HG03039 (cell line): ENCODE measurements around the gene DIP2A.
"Not testable (repeated sequence)": the region's sequence is repeated elsewhere in the genome, so short reads cannot be mapped to it uniquely, and the experiment has no call there.

Experiments
- ATAC-seq: cut with Tn5 transposase; IDR thresholded peaks from one replicate; pipeline ENCODE4 v1.9.1; 2021; ENCODE audit warnings: mild to moderate bottlenecking, moderate library complexity; ENCODE audit not compliant: unreplicated experiment

DIP2A gene

DNA sequence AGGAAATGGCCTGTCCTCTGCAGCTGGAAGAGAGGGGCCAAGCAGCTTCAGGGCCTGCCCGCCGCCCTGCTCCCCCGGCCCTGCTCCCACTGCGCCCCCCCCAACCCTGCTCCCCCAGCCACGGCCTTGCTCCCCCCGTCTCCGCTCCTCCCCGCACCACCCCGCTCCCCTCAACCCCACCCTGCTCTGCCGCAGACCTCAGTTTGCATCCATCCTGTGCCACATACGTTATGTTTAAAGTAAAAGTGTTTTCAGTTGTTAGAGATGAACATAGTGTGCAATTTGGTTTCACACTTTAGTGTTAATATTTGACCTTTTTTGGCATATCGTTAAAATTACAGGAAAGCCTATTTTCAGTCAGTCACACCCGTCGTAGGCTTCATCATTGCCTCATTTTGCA lies 34.1 kb upstream of the DIP2A start:
- ATAC-seq, result no peak

DNA sequence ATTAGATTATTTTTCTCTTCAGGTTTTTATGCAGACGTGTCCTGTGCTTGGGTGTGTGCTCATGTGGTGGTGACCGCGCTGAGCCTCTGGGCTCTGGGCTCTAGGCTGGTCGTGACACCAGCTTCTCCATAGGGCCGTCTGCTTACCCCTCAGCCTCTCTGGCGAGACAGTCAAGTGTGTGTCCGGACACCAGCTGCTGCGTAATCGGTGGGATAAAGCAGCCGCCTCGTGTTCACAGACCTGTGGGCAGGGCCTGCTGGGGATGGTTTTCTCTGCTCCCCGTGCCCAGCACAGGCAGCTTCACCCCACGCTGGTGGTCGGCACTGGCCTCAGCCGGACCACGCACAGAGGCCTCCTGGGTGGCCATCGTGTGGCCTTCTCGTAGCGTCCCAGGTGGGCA lies 33.6 kb upstream of the DIP2A start:
- no peak for ATAC-seq

DNA sequence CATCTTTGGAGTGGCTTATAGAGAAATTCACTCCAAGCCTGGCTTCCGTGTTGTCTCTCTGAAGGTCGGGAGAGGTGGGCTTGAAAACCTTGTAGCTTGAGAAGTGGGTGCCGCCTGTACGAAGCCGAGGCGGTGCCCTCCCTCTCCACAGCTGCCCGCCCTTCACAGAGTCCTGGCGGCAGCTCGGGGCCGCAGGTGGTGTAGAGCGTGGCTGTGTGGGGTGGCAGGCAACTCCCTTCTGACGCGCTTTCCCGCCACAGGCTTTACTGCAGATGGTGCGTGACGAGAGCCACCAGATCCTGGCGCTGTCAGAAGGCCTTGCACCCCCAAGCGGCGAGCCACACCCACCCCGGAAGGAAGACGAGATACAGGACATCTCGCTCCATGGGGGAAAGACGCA lies 33.1 kb upstream of the DIP2A start:
- ATAC-seq, result no peak

- ATAC-seq, result no peak
These were observed 32.2 kb upstream of the DIP2A start for GRCh38 chr21:46426313-46427046.

- ATAC-seq, result no peak
These were observed 31.2 kb upstream of the DIP2A start for GRCh38 chr21:46427516-46427915.

- ATAC-seq, result no peak
These were observed 30.4 kb upstream of the DIP2A start for GRCh38 chr21:46428286-46428685.

DNA sequence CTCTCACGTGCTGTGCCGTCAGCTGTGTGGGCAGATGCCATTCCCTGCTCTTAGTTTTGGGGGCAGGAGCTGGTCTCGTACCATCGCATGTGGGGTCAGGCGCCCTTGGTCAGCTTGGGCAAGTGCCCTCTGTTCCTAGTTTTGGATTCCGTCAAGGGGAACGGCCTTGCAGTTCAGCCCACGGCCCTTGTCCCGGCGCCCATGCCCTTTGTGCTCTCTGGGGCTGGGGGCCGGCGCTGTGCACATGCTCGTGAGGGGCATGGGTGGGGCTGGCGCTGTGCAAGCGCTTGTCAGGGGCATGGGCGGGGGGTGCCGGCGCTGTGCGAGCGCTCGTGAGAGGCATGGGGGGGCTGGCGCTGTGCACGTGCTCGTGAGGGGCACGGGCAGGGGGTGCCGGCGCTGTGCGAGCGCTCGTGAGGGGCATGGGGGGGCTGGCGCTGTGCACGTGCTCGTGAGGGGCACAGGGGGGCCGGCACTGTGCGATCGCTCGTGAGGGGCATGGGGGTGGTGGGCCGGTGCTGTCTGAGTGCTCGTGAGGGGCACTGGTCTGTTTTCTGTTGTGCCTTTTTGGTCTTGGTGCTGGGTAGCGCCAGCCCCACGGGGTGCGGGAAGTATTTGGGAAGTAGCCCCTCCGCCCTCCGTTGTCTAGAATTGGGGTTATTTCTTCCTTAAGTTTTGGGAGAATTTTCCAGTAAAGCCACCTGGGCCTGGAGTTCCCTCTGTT lies 29.5 kb upstream of the DIP2A start:
- no peak for ATAC-seq

DNA sequence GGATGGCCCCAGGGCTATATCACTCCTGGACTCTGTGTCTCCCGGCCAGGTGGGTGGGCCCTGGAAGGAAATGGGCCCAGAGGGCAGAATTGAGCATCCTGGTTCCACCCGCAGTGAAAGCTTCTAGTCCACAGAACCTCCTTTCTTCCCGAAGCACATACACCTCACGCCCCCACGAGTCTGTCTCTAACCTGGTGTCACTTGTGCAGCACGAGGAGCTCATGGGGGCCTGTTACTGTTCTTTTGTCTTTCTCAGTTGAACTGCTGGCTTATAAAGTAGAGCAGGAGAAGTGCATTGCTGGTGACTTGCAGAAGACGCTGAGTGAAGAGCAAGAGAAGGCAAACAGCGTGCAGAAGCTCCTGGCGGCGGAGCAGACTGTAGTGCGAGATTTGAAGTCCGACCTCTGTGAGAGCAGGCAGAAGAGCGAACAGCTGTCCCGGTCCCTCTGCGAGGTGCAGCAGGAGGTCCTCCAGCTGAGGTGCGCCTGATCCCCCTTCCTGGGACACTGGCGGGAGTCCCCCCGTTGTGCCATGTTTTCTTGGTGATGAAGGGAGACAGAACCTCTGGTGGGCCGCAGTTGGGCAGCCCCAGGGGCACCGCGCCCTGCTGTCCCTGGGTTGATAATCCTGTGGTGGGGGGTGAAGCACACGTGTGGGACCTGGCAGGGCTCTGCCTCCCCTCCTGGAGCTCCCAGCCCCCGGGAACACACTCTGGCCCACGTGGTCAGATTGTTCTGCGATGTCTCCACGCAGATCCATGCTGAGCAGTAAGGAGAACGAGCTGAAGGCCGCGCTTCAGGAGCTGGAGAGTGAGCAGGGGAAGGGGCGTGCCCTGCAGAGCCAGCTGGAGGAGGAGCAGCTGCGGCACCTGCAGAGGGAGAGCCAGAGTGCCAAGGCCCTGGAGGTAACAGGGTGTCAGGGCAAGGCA lies 28.7 kb upstream of the DIP2A start:
- ATAC-seq, result no peak

- no peak for ATAC-seq
These were observed 27.2 kb upstream of the DIP2A start for GRCh38 chr21:46431448-46431847.

GRCh38 chr21:46431884-46432488 lies 26.7 kb upstream of the DIP2A start:
- ATAC-seq, result no peak

- not testable (repeated sequence) for ATAC-seq
These were observed 25.6 kb upstream of the DIP2A start for GRCh38 chr21:46433116-46433515.

DNA sequence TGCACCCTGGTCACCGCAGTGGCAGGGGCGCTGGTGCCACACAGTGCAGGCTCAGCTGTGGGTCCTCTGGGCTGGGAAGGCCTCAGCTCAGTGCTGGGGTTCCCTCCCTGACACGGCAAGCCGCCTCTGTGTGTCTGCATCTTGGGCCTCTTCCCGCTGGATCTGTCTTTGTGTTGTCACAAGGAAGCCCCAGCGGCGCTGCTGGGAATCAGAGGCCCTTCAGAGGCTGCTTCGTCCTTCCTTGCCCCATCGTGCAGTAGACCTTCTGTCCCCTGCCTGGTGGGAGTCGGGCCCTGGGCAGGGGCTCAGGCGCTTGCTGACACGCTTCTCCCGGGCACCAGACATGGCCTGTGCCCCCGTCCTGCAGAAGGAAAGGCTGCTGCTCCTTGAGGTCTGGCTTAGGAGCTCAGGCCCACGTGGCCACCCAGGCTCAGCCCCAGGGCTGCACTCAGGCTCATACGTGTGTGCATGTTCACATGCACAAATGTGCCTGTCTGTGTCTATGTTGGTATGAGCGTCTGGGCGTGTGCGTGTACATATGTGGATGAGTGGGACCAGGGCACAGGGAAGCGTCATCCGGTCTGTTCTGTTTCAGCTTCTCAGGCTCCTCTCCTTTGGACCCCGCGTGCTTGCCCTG lies 24.3 kb upstream of the DIP2A start:
- ATAC-seq, result no peak

- no peak for ATAC-seq
These were observed 22.9 kb upstream of the DIP2A start for GRCh38 chr21:46435786-46436227.

DNA sequence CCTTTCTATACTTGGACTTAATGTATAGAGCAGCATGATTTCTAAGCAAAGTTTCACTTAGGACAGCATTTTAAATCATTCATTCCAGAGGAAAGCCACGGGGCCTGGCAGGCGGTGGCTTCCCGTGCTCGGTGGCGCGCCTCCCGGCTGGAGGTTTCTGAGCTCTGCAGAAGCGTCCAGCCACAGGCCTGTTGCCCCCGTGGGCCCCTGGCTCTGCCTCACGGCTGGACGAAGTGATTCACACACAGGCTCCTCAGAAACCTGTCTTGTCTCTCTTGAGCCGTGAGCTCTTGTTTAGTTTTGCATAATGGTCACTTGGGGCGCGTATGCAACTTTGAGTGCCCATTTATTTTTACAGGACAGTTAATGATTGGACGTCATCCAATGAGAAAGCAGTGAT lies 22.1 kb upstream of the DIP2A start:
- no peak for ATAC-seq

DNA sequence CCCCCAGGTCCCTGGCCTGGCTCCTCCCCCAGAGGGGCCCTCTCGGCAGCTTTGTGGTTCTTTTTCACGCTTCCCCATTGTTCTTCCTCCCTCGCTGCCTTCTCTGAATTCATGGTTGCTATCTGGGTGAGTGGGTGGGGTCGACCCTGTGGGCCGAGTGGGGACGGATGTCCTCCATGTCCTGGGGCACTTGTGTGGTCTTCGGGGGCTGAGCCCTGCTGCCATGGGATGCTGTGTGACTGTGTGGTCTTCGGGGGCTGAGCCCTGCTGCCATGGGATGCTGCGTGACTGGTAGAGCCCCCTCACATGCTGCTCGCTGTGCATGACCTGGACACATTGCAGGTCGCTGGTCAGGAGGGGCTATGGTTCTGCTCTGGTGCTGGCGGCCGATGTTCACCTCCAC lies 21.6 kb upstream of the DIP2A start:
- ATAC-seq, result no peak

DNA sequence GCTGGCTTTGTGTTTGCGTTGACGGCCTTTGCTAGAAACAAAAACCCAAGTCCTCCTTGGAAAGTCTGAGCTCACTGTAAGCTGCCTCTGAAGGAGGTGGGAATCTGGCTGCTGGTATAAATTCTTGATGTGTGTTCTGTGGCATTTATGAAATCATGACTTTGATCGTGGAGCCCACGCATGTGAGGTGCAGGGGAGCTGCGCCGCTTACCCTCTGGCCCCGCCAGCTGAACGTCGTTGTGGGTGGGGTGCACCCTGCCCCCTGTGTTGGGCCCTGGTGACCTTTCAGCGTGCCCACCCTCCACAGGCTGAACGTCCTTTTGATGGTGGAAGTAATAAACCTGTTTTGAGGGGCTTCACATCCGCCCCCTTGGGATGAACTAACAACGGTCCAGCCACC lies 21.2 kb upstream of the DIP2A start:
- no peak for ATAC-seq

DNA sequence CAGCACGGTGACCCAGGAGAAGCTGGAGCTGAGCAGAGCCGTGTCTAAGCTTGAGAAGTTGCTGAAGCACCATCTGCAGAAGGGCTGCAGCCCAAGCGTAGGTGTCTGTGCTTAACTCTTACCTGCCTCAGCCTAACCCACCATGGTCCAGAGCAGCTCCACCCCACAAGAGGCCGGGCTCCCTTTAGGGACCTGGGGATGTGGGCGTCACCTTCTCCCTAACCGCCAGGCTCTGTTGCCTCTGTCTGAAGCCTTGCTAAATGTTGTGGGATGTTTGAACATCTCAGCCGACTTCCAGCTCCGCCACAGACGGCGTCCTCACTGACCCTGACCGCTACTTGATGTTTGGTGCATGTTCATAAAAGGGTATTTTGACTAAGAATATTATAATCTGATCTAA lies 20.4 kb upstream of the DIP2A start:
- no peak for ATAC-seq

DNA sequence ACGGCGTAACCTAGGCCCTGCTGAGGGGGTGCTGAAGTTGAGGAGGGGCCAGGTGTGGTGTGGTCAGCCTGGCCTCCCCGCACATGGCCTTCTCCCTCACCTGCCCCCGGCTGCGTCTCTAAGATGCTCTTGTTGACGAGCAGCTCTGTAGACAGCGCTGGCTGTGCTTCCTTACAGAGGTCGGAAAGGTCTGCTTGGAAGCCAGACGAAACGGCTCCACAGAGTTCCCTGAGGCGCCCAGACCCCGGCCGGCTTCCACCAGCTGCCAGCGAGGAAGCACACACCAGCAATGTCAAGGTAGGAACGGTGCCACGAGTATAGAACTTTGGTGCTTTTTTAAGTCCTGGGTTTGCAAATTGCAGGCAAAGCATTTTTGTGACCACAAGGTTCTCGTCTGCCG lies 18.8 kb upstream of the DIP2A start:
- ATAC-seq, result no peak

DNA sequence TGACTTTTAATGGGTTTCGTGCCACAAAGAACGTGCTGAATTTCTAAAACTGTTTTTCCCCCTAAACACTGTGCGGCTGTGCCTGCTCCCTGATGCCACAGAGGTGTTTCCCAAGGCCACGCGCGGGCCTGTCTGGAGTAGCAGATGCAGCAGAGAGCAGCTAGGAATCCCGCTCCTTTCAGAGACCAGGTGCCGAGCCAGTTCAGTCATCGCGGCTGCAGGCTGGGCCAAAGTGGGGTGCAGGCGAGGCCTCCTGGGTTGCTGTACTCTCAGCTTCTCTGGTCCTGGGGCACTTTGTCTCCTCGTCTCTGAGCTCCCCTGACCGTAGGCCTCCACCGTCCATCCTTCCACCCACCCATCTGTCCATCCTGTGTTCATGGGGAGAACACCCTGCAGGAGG lies 17.4 kb upstream of the DIP2A start:
- no peak for ATAC-seq

- no peak for ATAC-seq
These were observed 16.7 kb upstream of the DIP2A start for GRCh38 chr21:46441961-46442498.
